ENCODE results near the gene TCAF1. TPM values are rescaled to one million over a fixed set of nuclear protein-coding genes. Genes with fewer than 3 reads are reported as not detected.

The TCAF1 gene
- total RNA-seq, 1 donor from 2014 or later, result 82.4 TPM

DNA sequence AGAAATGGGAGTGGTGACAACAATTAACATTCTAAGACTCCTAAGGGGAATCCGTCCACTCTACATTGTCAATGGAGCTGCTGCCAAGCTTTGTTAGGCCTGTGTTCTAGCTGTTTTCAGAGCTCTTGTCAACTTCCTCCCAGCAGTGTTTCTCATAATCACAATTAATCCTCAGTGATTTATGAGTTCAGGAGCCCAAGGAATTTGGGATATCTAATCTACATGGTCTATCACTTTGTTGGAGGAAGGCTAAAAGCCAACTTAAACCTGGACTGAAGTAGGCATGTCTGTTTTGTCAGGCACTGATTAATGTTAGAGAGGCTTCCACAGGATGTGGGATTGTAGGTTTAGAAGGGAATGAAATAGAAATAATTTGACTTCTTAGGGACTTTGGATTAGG, 22.9 kb upstream of the TCAF1 start:
- no peaks in the 10 kb centered on the region for H3K36me3 Mint-ChIP-seq (ENCODE audit: unreplicated experiment)
- no peaks in the 10 kb centered on the region for H3K9me3 Mint-ChIP-seq (ENCODE audit: unreplicated experiment)
- H3K4me3 Mint-ChIP-seq (ENCODE audit: unreplicated experiment), result no peak overlapping the region
- peaks cover 67% of the 10 kb centered on the region for H3K27me3 Mint-ChIP-seq (ENCODE audit: unreplicated experiment)
- DNase-seq (ENCODE audit: extremely low spot score, unreplicated experiment), result no peak
- no peaks in the 10 kb centered on the region for H3K4me1 Mint-ChIP-seq (ENCODE audit: unreplicated experiment)
- no peak overlapping the region for H3K27ac Mint-ChIP-seq (ENCODE audit: unreplicated experiment)
- TF ChIP-seq, protein P1, sequence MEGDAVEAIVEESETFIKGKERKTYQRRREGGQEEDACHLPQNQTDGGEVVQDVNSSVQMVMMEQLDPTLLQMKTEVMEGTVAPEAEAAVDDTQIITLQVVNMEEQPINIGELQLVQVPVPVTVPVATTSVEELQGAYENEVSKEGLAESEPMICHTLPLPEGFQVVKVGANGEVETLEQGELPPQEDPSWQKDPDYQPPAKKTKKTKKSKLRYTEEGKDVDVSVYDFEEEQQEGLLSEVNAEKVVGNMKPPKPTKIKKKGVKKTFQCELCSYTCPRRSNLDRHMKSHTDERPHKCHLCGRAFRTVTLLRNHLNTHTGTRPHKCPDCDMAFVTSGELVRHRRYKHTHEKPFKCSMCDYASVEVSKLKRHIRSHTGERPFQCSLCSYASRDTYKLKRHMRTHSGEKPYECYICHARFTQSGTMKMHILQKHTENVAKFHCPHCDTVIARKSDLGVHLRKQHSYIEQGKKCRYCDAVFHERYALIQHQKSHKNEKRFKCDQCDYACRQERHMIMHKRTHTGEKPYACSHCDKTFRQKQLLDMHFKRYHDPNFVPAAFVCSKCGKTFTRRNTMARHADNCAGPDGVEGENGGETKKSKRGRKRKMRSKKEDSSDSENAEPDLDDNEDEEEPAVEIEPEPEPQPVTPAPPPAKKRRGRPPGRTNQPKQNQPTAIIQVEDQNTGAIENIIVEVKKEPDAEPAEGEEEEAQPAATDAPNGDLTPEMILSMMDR (IDR thresholded peaks at IDR 0.05), result no peak

GRCh38 chr7:143914938-143915652, 13.1 kb upstream of the TCAF1 start:
- H3K27me3 Mint-ChIP-seq (ENCODE audit: unreplicated experiment), result peaks cover 42% of the 10 kb centered on the region
- H3K27ac Mint-ChIP-seq (ENCODE audit: unreplicated experiment), result no peak overlapping the region
- TF ChIP-seq, protein P1 (IDR thresholded peaks at IDR 0.05), result no peak
- DNase-seq (ENCODE audit: extremely low spot score, unreplicated experiment), result no peak
- H3K36me3 Mint-ChIP-seq (ENCODE audit: unreplicated experiment), result no peaks in the 10 kb centered on the region
- no peak overlapping the region for H3K4me3 Mint-ChIP-seq (ENCODE audit: unreplicated experiment)
- H3K4me1 Mint-ChIP-seq (ENCODE audit: unreplicated experiment), result peaks cover 3% of the 10 kb centered on the region
- H3K9me3 Mint-ChIP-seq (ENCODE audit: unreplicated experiment), result no peaks in the 10 kb centered on the region

DNA sequence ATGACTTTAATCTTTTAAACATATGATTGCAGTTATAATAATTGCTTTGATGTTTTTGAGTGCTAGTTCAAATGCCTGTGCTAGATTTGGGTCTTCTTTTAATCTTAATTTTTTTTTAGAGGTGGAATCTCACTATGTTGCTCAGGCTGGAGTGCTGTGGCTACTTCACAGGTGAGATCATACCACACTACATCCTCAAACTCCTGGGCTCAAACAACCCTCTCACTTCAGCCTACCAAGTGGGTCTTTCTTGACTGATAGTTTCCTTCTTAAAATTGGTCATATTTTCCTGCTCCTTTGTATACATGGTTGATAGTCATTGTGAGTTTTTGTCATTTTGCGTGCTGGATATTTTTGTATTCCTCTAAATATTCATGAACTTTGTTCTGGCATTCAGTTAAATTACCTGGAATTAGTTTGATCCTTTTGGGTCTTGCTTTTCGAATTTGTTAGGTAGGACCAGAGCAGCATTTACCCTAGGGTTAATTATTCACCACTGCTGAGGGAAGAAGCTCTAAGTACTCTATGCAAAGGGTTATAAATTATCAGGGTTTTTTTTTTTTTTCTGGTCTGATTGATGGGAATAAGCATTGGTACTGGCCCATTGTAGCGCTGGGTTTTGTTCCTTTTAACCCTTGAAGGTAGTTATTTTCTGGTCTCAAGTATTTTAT, 12.1 kb upstream of the TCAF1 start:
- no peaks in the 10 kb centered on the region for H3K9me3 Mint-ChIP-seq (ENCODE audit: unreplicated experiment)
- H3K36me3 Mint-ChIP-seq (ENCODE audit: unreplicated experiment), result no peaks in the 10 kb centered on the region
- H3K4me1 Mint-ChIP-seq (ENCODE audit: unreplicated experiment), result peaks cover 3% of the 10 kb centered on the region
- H3K27me3 Mint-ChIP-seq (ENCODE audit: unreplicated experiment), result peaks cover 32% of the 10 kb centered on the region
- no peak overlapping the region for H3K4me3 Mint-ChIP-seq (ENCODE audit: unreplicated experiment)
- TF ChIP-seq, protein P1 (IDR thresholded peaks at IDR 0.05), result no peak
- DNase-seq (ENCODE audit: extremely low spot score, unreplicated experiment), result no peak
- H3K27ac Mint-ChIP-seq (ENCODE audit: unreplicated experiment), result no peak overlapping the region

DNA sequence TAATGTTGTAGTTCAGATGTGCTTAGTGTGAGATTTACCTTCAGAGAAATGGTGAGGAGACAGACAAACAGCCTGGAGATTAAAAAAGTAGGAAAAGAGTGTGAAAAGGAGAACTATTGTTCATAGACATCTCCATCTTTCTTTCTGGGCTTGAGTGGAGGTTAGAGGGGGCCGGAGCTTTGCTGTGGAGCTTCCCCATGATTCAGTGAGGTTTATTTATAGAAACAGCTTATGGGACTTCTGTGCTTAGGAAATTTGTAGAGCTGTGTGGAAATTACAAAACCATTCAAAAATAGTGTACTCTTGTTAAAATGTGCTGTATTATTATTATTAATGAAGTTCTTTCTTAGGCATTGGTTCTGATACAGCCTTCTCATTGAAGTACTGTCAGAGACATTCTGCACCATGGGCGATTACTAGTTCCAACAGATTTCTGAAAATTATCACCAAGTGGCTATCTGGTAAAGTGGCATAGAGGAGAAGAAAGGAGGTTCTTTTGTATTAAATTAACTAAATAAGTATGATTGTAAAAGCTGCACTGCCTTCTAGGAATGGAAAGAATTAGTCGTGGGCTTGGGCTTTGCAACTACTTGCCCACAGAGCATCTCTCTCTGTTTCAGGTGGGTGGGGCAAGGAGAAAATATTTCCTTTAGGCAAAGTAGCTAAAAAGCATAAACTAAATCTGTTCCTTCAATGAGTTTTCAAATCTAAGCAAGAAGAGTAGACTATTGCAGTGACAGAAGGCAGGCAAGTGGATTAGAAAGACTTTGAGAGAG, 8.7 kb upstream of the TCAF1 start:
- no peaks in the 10 kb centered on the region for H3K9me3 Mint-ChIP-seq (ENCODE audit: unreplicated experiment)
- DNase-seq (ENCODE audit: extremely low spot score, unreplicated experiment), result no peak

More for the DNA sequence above, 8.7 kb upstream of the TCAF1 start:
- Mint-ChIP-seq H3K4me1 (ENCODE audit: unreplicated experiment) (peaks cover 3% of the 10 kb centered on the region), H3K36me3 (ENCODE audit: unreplicated experiment) (no peaks in the 10 kb centered on the region), H3K4me3 (ENCODE audit: unreplicated experiment) (no peak overlapping the region), H3K27me3 (ENCODE audit: unreplicated experiment) (peaks cover 22% of the 10 kb centered on the region), H3K27ac (ENCODE audit: unreplicated experiment) (no peak overlapping the region)
- TF ChIP-seq, protein P1 (IDR thresholded peaks at IDR 0.05), result no peak

Data from osteocyte (in vitro differentiated cells).